Fibroblast of the aortic adventitia (primary cell): ENCODE measurements around the gene ADAMTS12. TPM values are rescaled to one million over a fixed set of nuclear protein-coding genes. Genes with fewer than 3 reads are reported as not detected.
"Not testable (repeated sequence)": the region's sequence is repeated elsewhere in the genome, so short reads cannot be mapped to it uniquely, and the experiment has no call there.

ENCODE experiments used
- DNase-seq: peaks from one replicate; pipeline ENCODE4 v3.0.0-alpha.2; 2010; ENCODE audit warnings: low read depth
- H3K4me3 ChIP-seq: 2 replicates; pipeline ENCODE4 v1.5.1; 2011; ENCODE audit warnings: low read depth, mild to moderate bottlenecking, control low read depth, low read length, moderate library complexity
- total RNA-seq: library from RNA; depleted of rRNA; stranded (reverse); fragments of >200 nt; gene quantifications from 2 replicates; pipeline ENCODE4 v1.2.3, GENCODE V29; 2012; ENCODE audit warnings: low replicate concordance
- TF ChIP-seq, protein P1 (sequence below): IDR thresholded peaks from 2 replicates; pipeline ENCODE4 v1.5.1; 2011; ENCODE audit warnings: mild to moderate bottlenecking, low read length, control low read depth, inconsistent platforms; ENCODE audit not compliant: insufficient read depth

ADAMTS12 gene
- total RNA-seq, 1 donor: 13.0 TPM

- TF ChIP-seq, protein P1, sequence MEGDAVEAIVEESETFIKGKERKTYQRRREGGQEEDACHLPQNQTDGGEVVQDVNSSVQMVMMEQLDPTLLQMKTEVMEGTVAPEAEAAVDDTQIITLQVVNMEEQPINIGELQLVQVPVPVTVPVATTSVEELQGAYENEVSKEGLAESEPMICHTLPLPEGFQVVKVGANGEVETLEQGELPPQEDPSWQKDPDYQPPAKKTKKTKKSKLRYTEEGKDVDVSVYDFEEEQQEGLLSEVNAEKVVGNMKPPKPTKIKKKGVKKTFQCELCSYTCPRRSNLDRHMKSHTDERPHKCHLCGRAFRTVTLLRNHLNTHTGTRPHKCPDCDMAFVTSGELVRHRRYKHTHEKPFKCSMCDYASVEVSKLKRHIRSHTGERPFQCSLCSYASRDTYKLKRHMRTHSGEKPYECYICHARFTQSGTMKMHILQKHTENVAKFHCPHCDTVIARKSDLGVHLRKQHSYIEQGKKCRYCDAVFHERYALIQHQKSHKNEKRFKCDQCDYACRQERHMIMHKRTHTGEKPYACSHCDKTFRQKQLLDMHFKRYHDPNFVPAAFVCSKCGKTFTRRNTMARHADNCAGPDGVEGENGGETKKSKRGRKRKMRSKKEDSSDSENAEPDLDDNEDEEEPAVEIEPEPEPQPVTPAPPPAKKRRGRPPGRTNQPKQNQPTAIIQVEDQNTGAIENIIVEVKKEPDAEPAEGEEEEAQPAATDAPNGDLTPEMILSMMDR: no peak
- DNase-seq: no peak
- no peak overlapping the region for H3K4me3 ChIP-seq
Observed at GRCh38 chr5:33523208-33523771, 368.5 kb downstream of the ADAMTS12 start.

- H3K4me3 ChIP-seq: no peak overlapping the region
- DNase-seq: peak; percentile 46
- TF ChIP-seq, protein P1: no peak
Observed at GRCh38 chr5:33516421-33516820, 375.4 kb downstream of the ADAMTS12 start.

DNA sequence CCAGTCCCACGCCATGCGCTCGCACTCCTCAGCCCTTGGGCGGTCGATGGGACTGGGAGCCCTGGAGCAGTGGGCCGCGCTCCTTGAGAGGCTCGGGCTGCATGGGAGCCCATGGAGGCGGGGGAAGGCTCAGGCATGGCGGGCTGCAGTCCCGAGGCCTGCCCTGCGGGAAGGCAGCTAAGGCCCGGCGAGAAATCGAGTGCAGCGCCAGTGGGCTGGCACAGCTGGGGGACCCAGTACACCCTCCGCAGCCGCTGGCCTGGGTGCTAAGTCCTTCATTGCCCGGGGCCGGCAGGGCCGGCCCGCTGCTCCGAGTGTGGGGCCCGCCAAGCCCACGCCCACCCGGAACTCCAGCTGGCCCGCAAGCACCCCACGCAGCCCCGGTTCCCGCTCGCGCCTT, 376.4 kb downstream of the ADAMTS12 start:
- not testable (repeated sequence) for DNase-seq, H3K4me3 ChIP-seq

GRCh38 chr5:33513462-33514185, 378.2 kb downstream of the ADAMTS12 start:
- no peak overlapping the region for H3K4me3 ChIP-seq
- TF ChIP-seq, protein P1: no peak
- peak; percentile 84 for DNase-seq

DNA sequence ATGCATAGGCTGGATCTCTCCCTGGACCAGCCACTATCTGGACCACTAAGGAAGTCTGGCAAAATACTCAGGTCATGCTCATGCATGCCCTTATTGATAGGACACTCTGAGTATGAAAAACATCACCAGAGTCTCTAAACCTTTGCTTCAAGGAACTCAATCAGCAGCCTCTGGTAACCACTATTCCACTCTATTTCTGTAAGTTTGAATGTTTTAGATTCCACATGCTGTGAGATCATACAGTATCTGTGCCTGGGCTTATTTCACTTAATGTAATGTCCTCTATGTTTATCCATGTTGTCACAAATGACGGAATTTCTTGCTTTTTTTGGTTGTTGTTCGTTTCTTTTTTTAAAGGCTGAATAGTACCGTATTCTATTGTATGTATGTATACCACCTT, 382.8 kb downstream of the ADAMTS12 start:
- no peak overlapping the region for H3K4me3 ChIP-seq
- peak; percentile 13 for DNase-seq
- TF ChIP-seq, protein P1: no peak

DNA sequence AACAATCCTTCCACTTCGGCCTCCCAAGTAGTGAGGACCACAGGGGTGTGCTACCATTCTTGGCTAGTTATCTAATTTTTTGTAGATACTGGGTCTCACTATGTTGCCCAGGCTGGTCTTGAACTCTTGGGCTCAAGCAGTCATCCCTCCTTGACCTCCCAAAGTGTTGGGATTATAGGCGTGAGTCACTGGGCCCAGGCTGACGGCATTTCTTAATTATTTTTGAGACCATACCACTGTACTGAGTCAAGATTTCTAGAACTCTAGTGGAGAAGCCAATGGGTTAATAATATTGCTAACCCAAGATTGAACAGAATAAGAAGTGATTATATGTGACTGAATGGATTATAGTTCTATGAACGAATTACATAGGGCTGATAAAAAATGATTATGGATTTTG, 384.4 kb downstream of the ADAMTS12 start:
- TF ChIP-seq, protein P1: no peak

GRCh38 chr5:33504570-33504969, 387.2 kb downstream of the ADAMTS12 start:
- H3K4me3 ChIP-seq: no peak overlapping the region
- TF ChIP-seq, protein P1: no peak
- peak; percentile 7 for DNase-seq

More for the DNA sequence above, 384.4 kb downstream of the ADAMTS12 start:
- H3K4me3 ChIP-seq: no peak overlapping the region
- DNase-seq: no peak
